NCI-H510A treated with DMSO at 0.1 percent for 48 hours (cell line): ENCODE data around the gene DDX50.
A peak's percentile ranks its signal among the peaks of the same experiment; 100 is the strongest.

Experiments used
- DNase-seq: peaks from one replicate; lab custom pipeline; 2025; lab: John Stamatoyannopoulos, UW

The DDX50 gene

DNA sequence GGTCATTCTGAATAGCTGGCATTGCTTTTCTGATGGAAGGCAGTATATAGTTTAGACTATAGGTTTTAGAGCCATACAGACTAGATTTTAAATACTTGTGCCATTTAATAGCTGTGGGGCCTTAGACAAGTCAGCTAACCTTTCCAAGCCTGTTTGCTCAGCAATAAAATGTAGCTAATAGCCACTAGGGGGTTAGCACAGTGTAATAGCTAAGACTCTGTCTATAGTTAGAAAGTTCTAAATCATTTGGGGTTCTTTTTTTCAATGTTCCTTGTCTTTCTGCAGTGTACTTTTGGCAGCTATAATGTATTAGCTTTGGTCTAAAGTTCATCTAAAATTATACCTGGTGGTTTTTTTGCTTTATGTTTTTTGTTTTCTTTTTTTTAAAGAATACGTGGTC lies 80.0 kb downstream of the DDX50 start:
- no peak for DNase-seq

DNA sequence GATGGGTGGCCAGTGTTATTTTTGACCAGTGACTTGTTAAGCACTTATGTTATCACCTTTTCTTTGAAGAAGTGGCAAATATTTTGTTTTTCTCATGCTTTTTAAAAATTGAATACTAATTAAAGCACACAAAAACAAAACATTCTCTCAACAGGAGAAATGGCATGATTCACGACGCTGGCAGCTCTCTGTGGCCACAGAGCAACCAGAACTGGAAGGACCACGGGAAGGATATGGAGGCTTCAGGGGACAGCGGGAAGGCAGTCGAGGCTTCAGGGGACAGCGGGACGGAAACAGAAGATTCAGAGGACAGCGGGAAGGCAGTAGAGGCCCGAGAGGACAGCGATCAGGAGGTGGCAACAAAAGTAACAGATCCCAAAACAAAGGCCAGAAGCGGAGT lies 81.3 kb downstream of the DDX50 start:
- no peak for DNase-seq

DNA sequence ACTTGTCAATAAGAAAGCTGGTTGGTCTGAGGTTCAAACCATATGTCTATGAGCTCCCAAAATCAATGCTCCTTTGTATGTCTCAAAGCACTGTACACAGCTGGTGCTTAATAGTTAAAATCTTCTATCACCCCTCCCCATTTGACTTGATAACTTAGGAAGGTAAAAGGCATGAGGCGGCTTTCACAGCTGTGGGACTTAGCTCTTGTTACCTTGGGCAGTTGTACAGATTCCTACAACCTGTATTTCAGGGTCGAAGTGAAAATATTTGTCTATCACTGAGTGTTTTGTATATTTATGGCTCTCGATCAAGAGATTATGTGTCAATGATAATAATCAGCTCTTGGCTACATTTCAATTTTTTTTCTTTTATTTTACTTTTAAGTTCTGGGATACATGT lies 86.5 kb downstream of the DDX50 start:
- no peak for DNase-seq

DNA sequence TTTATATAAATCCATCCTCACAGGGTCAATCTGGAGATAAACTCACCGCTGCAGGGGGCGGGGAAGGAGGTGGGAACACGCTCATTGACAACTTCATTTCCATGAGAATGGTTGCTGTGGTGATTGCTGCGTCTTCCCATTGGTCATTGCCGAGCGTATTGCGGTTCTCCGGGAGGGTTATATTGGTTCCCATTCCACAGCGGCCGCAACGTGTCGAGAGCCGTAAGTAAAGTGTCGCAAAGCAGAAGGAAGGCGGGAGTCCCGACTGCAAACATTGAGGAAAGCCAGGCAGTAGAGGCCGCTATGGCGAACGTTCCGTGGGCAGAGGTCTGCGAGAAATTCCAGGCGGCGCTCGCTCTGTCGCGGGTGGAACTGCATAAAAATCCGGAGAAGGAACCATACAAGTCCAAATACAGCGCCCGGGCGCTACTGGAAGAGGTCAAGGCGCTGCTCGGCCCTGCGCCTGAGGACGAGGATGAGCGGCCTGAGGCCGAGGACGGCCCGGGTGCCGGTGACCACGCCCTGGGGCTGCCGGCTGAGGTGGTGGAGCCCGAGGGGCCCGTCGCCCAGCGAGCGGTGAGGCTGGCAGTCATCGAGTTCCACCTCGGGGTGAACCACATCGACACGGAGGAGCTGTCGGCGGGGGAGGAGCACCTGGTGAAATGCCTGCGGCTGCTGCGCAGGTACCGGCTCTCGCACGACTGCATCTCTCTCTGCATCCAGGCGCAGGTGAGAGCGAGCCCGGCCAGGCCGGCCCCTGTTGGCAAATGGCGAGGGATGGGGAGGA lies 87.6 kb downstream of the DDX50 start, which contains the start of gene KIFBP:
Gene KIFBP (plus strand): TSS at position 274 of the 787 bp plus-strand sequence. CDS start 30 bp downstream, at position 304.
- peak; percentile 97 for DNase-seq

DNA sequence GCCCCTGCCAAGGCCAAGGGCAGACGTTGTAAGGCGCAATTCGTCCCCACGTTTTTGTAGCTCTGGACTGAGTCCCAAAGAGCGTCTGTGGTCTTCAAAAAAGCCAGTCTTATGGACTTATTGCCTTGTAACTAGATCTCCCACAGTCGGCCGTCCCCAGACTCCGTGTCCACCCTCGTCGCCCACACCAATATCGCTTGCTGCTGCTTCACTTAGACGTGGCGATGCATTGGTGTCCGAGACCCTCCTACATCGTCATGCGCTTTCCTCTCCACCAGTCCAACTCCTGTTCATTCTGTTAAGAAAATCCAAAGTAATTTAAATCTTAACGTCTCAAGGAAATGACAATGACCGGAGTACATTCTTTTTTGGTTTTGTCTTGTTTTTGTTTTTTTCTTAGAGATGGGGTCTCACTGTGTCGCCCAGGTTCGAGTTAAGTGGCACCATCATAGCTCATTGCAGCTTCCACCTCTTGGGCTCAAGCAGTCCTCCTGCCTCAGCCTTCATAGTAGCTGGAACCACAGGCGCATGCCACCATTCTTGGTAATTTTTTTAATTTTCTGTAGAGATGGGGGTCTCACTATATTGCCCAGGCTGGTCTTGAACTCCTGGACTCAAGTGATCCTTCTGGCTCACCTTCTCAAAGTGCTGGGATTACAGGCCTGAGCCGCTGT lies 88.3 kb downstream of the DDX50 start:
- no peak for DNase-seq

DNA sequence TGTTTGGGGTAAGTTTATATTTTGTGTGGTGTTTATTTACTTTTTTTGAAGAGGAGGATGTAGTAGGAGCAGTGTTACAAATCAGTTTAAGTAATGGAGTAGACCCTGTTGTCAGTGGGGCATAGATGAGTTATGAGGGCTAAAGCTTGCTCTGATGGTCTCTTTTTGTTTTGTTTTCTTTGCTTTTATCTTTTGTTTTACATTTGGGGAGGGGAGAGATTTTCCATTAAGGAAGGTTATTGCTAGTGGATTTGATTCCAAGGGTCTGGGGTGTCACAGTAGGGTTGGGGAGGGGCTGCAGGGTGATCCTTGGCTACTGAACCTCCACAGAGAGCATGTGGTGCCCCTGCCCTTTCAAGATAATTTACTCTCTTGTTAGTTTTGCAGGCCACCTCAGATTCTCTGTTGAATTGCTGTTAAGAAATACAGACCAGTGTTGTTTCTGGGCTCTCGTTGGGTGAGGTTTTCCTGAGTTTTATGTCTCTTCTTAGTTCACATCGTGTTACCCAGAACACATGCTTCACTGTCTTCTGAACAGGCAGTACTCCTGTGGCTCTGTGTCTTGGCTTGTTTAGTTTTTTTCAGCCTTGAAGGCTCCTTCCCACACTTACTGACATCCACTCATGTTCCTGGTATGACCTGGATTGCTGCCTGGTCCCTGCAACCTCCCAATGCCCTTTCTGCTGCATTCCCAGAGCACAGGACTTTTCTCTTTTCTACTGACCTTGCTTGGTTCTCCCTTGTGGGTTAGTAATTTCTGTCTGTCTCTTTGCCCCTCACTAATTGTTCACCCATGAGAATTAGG lies 91.7 kb downstream of the DDX50 start:
- no peak for DNase-seq
